Fibroblast of lung (primary cell): Measurements from ENCODE around the gene CHRNA3. TPM values are rescaled to one million over a fixed set of nuclear protein-coding genes. Genes with fewer than 3 reads are reported as not detected.

ENCODE experiments used
- DNase-seq, 2 donors: peaks; one replicate each; pipeline versions ENCODE4 v3.0.0 to v3.0.0-alpha.2; 2010; ENCODE audit warnings: low read depth in 2 of 2
- H2AFZ ChIP-seq: 2 replicates; pipeline ENCODE4 v1.5.1; 2012; ENCODE audit warnings: low read length, control low read depth, inconsistent platforms
- H3K27ac ChIP-seq: 2 replicates; pipeline ENCODE4 v1.5.1; 2011; ENCODE audit warnings: low read length, control low read depth; ENCODE audit not compliant: insufficient read depth
- H3K27me3 ChIP-seq: 2 replicates; pipeline ENCODE4 v1.5.1; 2011; ENCODE audit warnings: mild to moderate bottlenecking, low read length; ENCODE audit not compliant: control insufficient read depth, insufficient read depth
- H3K36me3 ChIP-seq: 2 replicates; pipeline ENCODE4 v1.5.1; 2011; ENCODE audit warnings: low read length; ENCODE audit not compliant: control insufficient read depth, insufficient read depth
- H3K4me1 ChIP-seq: 2 replicates; pipeline ENCODE4 v1.5.1; 2011; ENCODE audit warnings: low read length; ENCODE audit not compliant: control insufficient read depth, insufficient read depth; ENCODE audit errors: extremely low read depth
- H3K4me2 ChIP-seq: 2 replicates; pipeline ENCODE4 v1.5.1; 2011; ENCODE audit warnings: low read length, control low read depth; ENCODE audit not compliant: insufficient read depth; ENCODE audit errors: extremely low read depth
- H3K4me3 ChIP-seq, 4 experiments: fragments of 200-600 bp in 1 of 4; sonication (generic) in 1 of 4; replicated peaks in 1 of 4; 2 replicates each; pipeline ENCODE4 v1.5.1; 2011 to 2016; ENCODE audit warnings: low read length in 4 of 4, low read depth in 3 of 4, mild to moderate bottlenecking in 3 of 4, control low read depth in 2 of 4, inconsistent platforms in 1 of 4, mixed read lengths in 1 of 4; ENCODE audit not compliant: insufficient read depth in 1 of 4; ENCODE audit errors: control extremely low read depth in 1 of 4
- H3K79me2 ChIP-seq: 2 replicates; pipeline ENCODE4 v1.5.1; 2012; ENCODE audit warnings: mild to moderate bottlenecking, low read length, inconsistent platforms; ENCODE audit not compliant: control insufficient read depth, insufficient read depth
- H3K9ac ChIP-seq: 2 replicates; pipeline ENCODE4 v1.5.1; 2011; ENCODE audit warnings: mild to moderate bottlenecking, low read length, control low read depth; ENCODE audit not compliant: insufficient read depth
- H3K9me3 ChIP-seq: 2 replicates; pipeline ENCODE4 v1.5.1; 2012; ENCODE audit warnings: low read depth, low read length; ENCODE audit not compliant: control insufficient read depth, insufficient read depth
- H4K20me1 ChIP-seq: 2 replicates; pipeline ENCODE4 v1.5.1; 2011; ENCODE audit warnings: low read length; ENCODE audit not compliant: control insufficient read depth, insufficient read depth; ENCODE audit errors: extremely low read depth
- CTCF ChIP-seq, 2 donors: IDR thresholded peaks in 1 of 2; conservative IDR thresholded peaks in 1 of 2; 1 replicate in 1 of 2; 2 replicates in 1 of 2; pipeline ENCODE4 v1.5.1; 2011 to 2012; ENCODE audit warnings: low read length in 2 of 2, control low read depth in 1 of 2, inconsistent platforms in 1 of 2, low read depth in 1 of 2, mild to moderate bottlenecking in 1 of 2
- EZH2 ChIP-seq: IDR thresholded peaks from 2 replicates; pipeline ENCODE4 v1.5.1; 2012; ENCODE audit warnings: low read length, control low read depth, mild to moderate bottlenecking; ENCODE audit errors: missing control alignments
- polyA plus RNA-seq, 2 donors: library from polyadenylated mRNA; depleted of rRNA in 1 of 2; stranded (reverse) in 1 of 2; unstranded in 1 of 2; fragments of >200 nt; gene quantifications; 2 replicates each; pipeline ENCODE4 v1.2.1, GENCODE V29; 2011 to 2012; ENCODE audit warnings: missing spikeins in 1 of 2
- total RNA-seq: library from RNA; depleted of rRNA; stranded (reverse); fragments of >200 nt; gene quantifications from 2 replicates; pipeline ENCODE4 v1.2.1, GENCODE V29; 2014

CHRNA3 gene
- total and polyA plus RNA-seq, 2 donors (not counting 1 experiment from before 2014, with no cell fraction given): not detected

DNA sequence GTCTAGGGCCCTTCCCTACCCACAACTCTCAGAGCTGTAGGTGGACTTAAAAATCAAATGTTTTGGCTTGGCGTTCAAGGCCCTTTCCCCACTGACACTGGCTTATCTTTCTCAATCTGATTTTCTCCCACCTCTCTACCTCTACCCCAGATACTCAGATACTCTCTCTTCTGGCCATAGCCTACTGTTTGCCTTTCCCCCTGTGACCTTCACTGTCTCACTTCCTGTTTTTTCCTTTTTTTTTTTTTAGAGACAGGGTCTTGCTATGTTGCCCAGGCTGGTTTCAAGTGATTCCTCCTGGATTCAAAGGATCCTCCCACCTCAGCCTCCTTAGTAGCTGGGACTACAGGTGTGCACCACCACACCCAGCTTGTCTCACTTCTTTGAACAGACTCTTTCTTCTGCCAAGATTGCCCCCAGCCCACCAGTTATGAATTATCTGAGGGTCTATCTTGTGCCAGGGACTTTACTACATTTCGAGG, 15.6 kb upstream of the CHRNA3 start:
- Histone ChIP-seq H3K27ac (no peak overlapping the region), H3K36me3 (no peaks in the 10 kb centered on the region), H3K9ac (no peak overlapping the region), H2AFZ (no peak overlapping the region), H3K4me1 (no peaks in the 10 kb centered on the region), H3K27me3 (peaks cover 3% of the 10 kb centered on the region), H3K9me3 (no peaks in the 10 kb centered on the region), H3K4me3 (no peak overlapping the region), H3K79me2 (no peaks in the 10 kb centered on the region), H4K20me1 (no peaks in the 10 kb centered on the region), H3K4me2 (no peak overlapping the region)
- no peak for DNase-seq
- TF ChIP-seq EZH2 (no peak), CTCF (conservative IDR thresholded peaks at IDR 0.05 in 1 of 2, IDR thresholded peaks at IDR 0.05 in 1 of 2; ENCODE audit: low read depth in 1 of 2, low read length in 2 of 2) (no peak)

- Histone ChIP-seq H3K27me3 (peaks cover 3% of the 10 kb centered on the region), H3K9ac (no peak overlapping the region), H3K4me2 (no peak overlapping the region), H3K79me2 (no peaks in the 10 kb centered on the region), H3K27ac (no peak overlapping the region), H3K4me3 (no peak overlapping the region), H3K9me3 (no peaks in the 10 kb centered on the region), H3K4me1 (no peaks in the 10 kb centered on the region), H4K20me1 (no peaks in the 10 kb centered on the region), H2AFZ (no peak overlapping the region), H3K36me3 (no peaks in the 10 kb centered on the region)
- no peak for DNase-seq
- TF ChIP-seq EZH2 (no peak), CTCF (conservative IDR thresholded peaks at IDR 0.05 in 1 of 2, IDR thresholded peaks at IDR 0.05 in 1 of 2; ENCODE audit: low read depth in 1 of 2, low read length in 2 of 2) (no peak)
These were observed 14.6 kb upstream of the CHRNA3 start for GRCh38 chr15:78635346-78635745.

GRCh38 chr15:78634210-78635145, 13.7 kb upstream of the CHRNA3 start:
- no peaks in the 10 kb centered on the region for H4K20me1 ChIP-seq
- no peak overlapping the region for H3K27ac ChIP-seq
- DNase-seq: no peak
- H3K4me3 ChIP-seq: no peak overlapping the region
- no peaks in the 10 kb centered on the region for H3K79me2 ChIP-seq
- no peak overlapping the region for H2AFZ ChIP-seq
- H3K4me1 ChIP-seq: no peaks in the 10 kb centered on the region
- H3K9me3 ChIP-seq: no peaks in the 10 kb centered on the region
- H3K9ac ChIP-seq: no peak overlapping the region
- H3K4me2 ChIP-seq: no peak overlapping the region
- no peaks in the 10 kb centered on the region for H3K27me3 ChIP-seq
- no peaks in the 10 kb centered on the region for H3K36me3 ChIP-seq
- no peak for TF ChIP-seq CTCF (conservative IDR thresholded peaks at IDR 0.05 in 1 of 2, IDR thresholded peaks at IDR 0.05 in 1 of 2; ENCODE audit: low read depth in 1 of 2, low read length in 2 of 2)
- no peak for TF ChIP-seq EZH2
